AG10803 (cell line): ENCODE measurements around the gene IRF2BP2.

Experiments used
- DNase-seq: peaks from one replicate; pipeline ENCODE4 v3.0.0; 2010; ENCODE audit warnings: low read depth
- H3K4me3 ChIP-seq: 2 replicates; pipeline ENCODE4 v1.5.1; 2011; ENCODE audit warnings: mild to moderate bottlenecking, low read length, control low read depth
- TF ChIP-seq, protein P1 (sequence below): conservative IDR thresholded peaks from 2 replicates; pipeline ENCODE4 v1.5.1; 2011; ENCODE audit warnings: mild to moderate bottlenecking, low read length, control low read depth, inconsistent platforms

The IRF2BP2 gene

DNA sequence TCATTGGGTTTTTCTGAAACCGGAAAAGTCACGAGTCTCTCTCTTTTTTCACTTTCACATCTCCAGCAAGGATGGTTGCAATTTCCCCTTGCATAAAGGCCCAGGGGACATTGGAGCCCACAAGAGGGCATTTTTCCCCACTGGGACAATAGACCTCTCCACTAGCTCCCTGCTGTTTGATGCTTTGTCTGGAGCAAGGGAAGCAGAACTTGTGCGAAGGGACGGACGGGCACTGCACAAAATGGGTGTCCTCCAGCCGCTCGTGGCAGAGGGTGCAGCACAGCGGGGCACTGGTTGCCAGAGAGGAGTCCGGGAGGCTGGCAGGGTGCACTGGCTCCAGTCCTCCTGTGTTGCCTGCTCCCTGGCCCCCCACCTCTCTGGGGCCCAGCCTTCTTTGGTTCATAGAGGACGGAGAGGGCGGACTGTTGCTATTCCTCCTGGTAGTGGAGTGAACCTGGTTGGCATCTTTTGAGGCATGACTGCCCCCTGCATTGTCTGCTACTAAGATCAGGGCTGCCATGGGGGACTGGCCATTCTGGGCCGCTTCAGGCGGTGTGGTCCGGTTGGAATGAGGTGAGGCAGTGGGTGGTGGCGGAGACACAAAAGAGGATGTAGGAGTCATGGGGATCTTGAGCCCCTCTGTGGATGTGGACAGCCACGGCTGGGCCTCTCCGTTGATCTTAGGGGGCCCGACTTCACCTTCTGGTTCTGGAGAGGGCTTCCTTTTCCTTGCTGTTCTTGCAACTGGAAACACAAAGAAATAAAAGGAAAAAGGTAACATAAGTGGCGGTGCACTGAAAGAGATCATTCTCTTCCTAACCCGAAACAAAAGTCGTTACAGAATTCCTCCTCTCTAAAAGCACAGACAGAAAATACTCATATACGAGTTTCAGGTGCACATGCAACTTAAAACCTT is 2.6 kb downstream of the IRF2BP2 start:
- H3K4me3 ChIP-seq = peak overlapping the region; percentile 63
- DNase-seq = peak; percentile 62
- TF ChIP-seq, protein P1, sequence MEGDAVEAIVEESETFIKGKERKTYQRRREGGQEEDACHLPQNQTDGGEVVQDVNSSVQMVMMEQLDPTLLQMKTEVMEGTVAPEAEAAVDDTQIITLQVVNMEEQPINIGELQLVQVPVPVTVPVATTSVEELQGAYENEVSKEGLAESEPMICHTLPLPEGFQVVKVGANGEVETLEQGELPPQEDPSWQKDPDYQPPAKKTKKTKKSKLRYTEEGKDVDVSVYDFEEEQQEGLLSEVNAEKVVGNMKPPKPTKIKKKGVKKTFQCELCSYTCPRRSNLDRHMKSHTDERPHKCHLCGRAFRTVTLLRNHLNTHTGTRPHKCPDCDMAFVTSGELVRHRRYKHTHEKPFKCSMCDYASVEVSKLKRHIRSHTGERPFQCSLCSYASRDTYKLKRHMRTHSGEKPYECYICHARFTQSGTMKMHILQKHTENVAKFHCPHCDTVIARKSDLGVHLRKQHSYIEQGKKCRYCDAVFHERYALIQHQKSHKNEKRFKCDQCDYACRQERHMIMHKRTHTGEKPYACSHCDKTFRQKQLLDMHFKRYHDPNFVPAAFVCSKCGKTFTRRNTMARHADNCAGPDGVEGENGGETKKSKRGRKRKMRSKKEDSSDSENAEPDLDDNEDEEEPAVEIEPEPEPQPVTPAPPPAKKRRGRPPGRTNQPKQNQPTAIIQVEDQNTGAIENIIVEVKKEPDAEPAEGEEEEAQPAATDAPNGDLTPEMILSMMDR = peak; percentile 42

GRCh38 chr1:234606784-234607108 is 3.2 kb downstream of the IRF2BP2 start:
- peak overlapping the region; percentile 63 for H3K4me3 ChIP-seq
- TF ChIP-seq, protein P1 = no peak
- DNase-seq = no peak

GRCh38 chr1:234605983-234606783 is 3.8 kb downstream of the IRF2BP2 start:
- DNase-seq = peak; percentile 70
- peak overlapping the region; percentile 63 for H3K4me3 ChIP-seq
- TF ChIP-seq, protein P1 = peak; percentile 20; the same call in 1 of the 2 replicates

DNA sequence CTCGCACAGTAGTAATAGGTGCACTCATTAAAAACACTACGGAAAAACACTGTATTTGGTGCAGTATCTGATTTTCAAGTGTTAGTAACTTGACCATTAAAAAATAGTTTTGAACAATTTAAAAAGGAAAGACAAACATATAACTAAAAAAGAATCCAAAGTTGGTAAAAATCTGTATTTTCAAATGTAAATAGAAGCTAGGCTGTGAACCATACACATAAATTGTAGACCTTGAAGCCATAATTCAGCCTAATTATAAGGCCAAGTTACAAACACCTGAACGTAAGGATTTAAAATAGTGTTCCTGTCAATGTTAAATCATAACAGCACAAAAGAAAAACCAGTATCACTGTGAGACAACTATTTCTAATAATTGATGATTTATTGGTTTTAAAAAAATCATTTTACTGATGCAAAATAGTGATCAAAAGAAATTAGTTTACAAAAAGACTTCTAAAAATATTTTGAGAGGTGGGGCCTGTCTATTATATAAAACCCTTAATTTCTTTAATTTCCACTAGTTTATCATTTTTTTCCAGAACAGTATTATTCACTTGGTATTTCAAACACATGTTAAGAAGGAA is 4.5 kb downstream of the IRF2BP2 start:
- DNase-seq = no peak
- H3K4me3 ChIP-seq = peak overlapping the region; percentile 63
- TF ChIP-seq, protein P1 = no peak

GRCh38 chr1:234604495-234605398 is 5.2 kb downstream of the IRF2BP2 start:
- DNase-seq = peak; percentile 75
- H3K4me3 ChIP-seq = peak overlapping the region; percentile 63
- TF ChIP-seq, protein P1 = no peak; the same call in 1 of the 2 replicates

GRCh38 chr1:234603221-234604204 is 6.5 kb downstream of the IRF2BP2 start:
- TF ChIP-seq, protein P1 = no peak
- no peak for DNase-seq
- H3K4me3 ChIP-seq = peak overlapping the region; percentile 63
